NT2/D1 (cell line): ENCODE measurements around the gene PLCB3.

Source experiments
- SUZ12 ChIP-seq: IDR thresholded peaks from 2 replicates; pipeline ENCODE4 v1.6.1; 2011; ENCODE audit not compliant: insufficient read length, insufficient read depth; ENCODE audit errors: extremely low read depth
- YY1 ChIP-seq: IDR thresholded peaks from 2 replicates; pipeline ENCODE4 v1.6.1; 2011; ENCODE audit not compliant: insufficient read length, insufficient read depth

DNA sequence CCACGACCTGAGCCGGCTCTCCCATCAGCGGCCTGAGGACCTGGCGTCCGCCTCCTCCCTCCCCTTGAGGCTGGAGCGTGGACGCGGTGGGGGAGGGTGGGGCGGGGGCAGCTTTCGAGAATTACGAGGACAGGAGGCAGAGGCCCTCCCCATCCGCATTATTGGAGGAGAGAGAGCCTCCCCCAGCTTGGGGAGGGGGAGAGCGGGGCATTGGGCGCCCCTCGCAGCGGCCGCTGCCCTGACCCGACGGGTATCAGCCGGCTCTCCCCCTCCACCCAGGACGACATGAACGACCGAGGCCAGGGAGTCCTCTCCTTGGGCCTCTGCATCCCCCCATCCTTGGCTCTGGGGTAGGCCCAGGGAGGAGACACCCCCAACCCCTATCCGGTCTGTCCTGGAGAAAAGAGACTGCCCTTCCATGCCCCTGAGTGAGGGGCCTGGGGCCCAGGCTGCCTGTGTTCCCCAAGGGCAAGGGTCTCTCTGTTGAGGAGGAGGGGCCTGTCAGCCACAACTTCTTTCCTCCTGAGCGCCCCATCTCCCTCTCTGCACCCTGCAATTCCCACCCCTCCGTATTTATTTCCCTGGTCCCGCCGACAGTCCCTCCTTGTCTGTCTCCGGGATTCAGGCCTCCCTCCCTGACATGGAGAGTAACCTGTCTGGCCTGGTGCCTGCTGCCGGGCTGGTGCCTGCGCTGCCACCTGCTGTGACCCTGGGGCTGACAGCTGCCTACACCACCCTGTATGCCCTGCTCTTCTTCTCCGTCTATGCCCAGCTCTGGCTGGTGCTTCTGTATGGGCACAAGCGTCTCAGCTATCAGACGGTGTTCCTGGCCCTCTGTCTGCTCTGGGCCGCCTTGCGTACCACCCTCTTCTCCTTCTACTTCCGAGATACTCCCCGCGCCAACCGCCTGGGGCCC, 34.8 kb downstream of the PLCB3 start:
- TF ChIP-seq YY1 = no peak
- no peak for TF ChIP-seq SUZ12
